Endodermal cell (in vitro differentiated cells): Measurements from ENCODE around the gene RCAN1. TPM values are rescaled to one million over a fixed set of nuclear protein-coding genes. Genes with fewer than 3 reads are reported as not detected.

Source experiments
- DNase-seq: peaks from one replicate; pipeline ENCODE4 v3.0.0-alpha.2; 2017
- H3K27ac ChIP-seq: 2 replicates; pipeline ENCODE4 v1.5.1; 2013; ENCODE audit warnings: mild to moderate bottlenecking, low read depth, low read length, moderate library complexity
- H3K27me3 ChIP-seq: 2 replicates; pipeline ENCODE4 v1.6.1; 2013; ENCODE audit warnings: mild to moderate bottlenecking, low read length, moderate library complexity; ENCODE audit not compliant: insufficient read depth, control insufficient read depth, poor library complexity, severe bottlenecking
- H3K36me3 ChIP-seq: 2 replicates; pipeline ENCODE4 v1.7.0; 2013; ENCODE audit warnings: mild to moderate bottlenecking, low read length, moderate library complexity; ENCODE audit not compliant: control insufficient read depth, insufficient read depth
- H3K4me1 ChIP-seq: one replicate; pipeline ENCODE4 v1.7.0; 2013; ENCODE audit warnings: low read length; ENCODE audit not compliant: control insufficient read depth, insufficient read depth
- H3K4me3 ChIP-seq: 2 replicates; pipeline ENCODE4 v1.5.1; 2013; ENCODE audit warnings: mild to moderate bottlenecking, low read length, moderate library complexity
- H3K9ac ChIP-seq: 2 replicates; pipeline ENCODE4 v1.6.1; 2013; ENCODE audit warnings: mild to moderate bottlenecking, low read length, moderate library complexity; ENCODE audit not compliant: poor library complexity, severe bottlenecking; ENCODE audit errors: extremely low read depth
- H3K9me3 ChIP-seq: 2 replicates; pipeline ENCODE4 v1.6.1; 2013; ENCODE audit warnings: mild to moderate bottlenecking, low read length, moderate library complexity; ENCODE audit not compliant: control insufficient read depth
- H3K27ac Mint-ChIP-seq: 2 replicates; pipeline ENCODE4 v1.8.0; 2020; ENCODE audit warnings: mixed read lengths
- H3K27me3 Mint-ChIP-seq: 2 replicates; pipeline ENCODE4 v1.8.0; 2021; ENCODE audit warnings: mild to moderate bottlenecking, mixed read lengths; ENCODE audit not compliant: insufficient read depth
- H3K36me3 Mint-ChIP-seq: 2 replicates; pipeline ENCODE4 v1.8.0; 2020; ENCODE audit warnings: low read depth, mixed read lengths
- H3K4me1 Mint-ChIP-seq: 2 replicates; pipeline ENCODE4 v1.8.0; 2020; ENCODE audit warnings: mixed read lengths
- H3K4me3 Mint-ChIP-seq: 2 replicates; pipeline ENCODE4 v1.8.0; 2020; ENCODE audit warnings: mild to moderate bottlenecking, moderate library complexity, mixed read lengths
- H3K9me3 Mint-ChIP-seq: 2 replicates; pipeline ENCODE4 v1.8.0; 2020; ENCODE audit warnings: mild to moderate bottlenecking, mixed read lengths
- WGBS, 2 experiments: methylation state at CpG; one replicate each; pipeline versions ENCODE4 v1.1.5 to v1.1.7; 2013; ENCODE audit warnings: missing lambda C conversion rate in 2 of 2, mixed read lengths in 1 of 2; ENCODE audit not compliant: insufficient coverage in 1 of 2, insufficient read length in 1 of 2; 5-methylcytosine and 5-hydroxymethylcytosine counted together
- total RNA-seq, 2 donors: library from RNA; stranded (reverse); fragmentation: NEBNext Ultra II Directional in 1 of 2; extraction: Animal tissue kit (Norgen Biotek cat#: 25700) in 1 of 2; gene quantifications; 2 replicates in 1 of 2; 3 replicates in 1 of 2; pipeline ENCODE4 v1.2.1, GENCODE V29; 2021
- TF ChIP-seq, protein P1 (sequence below): fragments of 200-600 bp; sonication (generic); conservative IDR thresholded peaks from 2 replicates; pipeline ENCODE4 v1.5.0; 2021; ENCODE audit warnings: antibody characterized with exemption, mild to moderate bottlenecking

The RCAN1 gene
- total RNA-seq, 2 donors from 2014 or later: 6.1 to 6.7 TPM

DNA sequence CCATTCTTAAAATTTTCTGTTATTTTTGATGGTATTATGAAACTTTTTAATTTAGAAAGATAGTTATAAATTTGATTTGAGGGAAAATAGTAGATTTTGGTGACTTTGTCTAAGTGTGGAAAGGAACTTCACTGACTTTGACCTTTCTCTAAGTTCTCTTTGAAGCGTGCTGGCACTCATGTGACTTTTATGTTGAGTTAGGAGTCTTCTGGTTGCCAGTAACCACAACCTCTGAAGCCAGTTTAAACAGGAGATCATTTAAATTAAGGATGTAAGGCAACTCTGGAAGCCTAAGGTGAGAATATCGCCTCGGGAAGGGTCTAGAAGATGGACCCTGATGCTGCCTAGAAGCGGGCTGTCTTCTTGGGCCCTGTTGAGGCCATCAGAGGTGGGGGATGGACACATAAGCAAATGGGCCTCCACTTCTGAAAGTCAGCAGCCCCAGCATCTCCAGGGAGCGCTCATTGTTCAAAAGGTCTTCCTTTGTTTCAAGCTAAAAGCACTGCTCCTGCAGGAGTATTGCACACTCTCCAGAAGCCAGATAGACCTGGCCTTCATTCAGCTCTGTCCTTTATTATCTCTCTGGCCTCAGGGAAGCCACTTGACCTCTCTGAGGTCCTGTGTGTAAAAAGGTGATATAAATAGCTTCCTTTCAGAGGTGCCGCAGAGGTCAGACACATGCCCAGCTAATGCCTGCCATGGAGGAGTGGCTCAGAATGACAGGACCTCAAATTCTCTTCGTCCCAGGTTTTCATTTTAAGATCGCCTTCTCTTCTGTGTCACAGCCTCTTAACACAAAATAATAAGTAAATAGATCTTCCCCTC lies 5.1 kb upstream of the RCAN1 start:
- Histone ChIP-seq H3K27ac (no peak overlapping the region), H3K36me3 (no peaks in the 10 kb centered on the region), H3K9ac (no peak overlapping the region), H3K4me3 (no peak overlapping the region), H3K27me3 (peaks cover 37% of the 10 kb centered on the region), H3K9me3 (no peaks in the 10 kb centered on the region), H3K4me1 (no peaks in the 10 kb centered on the region)
- WGBS, 2 experiments: 94 to 98% methylated on average over 5 to 8 of the region's 8 CpGs
- TF ChIP-seq, protein P1, sequence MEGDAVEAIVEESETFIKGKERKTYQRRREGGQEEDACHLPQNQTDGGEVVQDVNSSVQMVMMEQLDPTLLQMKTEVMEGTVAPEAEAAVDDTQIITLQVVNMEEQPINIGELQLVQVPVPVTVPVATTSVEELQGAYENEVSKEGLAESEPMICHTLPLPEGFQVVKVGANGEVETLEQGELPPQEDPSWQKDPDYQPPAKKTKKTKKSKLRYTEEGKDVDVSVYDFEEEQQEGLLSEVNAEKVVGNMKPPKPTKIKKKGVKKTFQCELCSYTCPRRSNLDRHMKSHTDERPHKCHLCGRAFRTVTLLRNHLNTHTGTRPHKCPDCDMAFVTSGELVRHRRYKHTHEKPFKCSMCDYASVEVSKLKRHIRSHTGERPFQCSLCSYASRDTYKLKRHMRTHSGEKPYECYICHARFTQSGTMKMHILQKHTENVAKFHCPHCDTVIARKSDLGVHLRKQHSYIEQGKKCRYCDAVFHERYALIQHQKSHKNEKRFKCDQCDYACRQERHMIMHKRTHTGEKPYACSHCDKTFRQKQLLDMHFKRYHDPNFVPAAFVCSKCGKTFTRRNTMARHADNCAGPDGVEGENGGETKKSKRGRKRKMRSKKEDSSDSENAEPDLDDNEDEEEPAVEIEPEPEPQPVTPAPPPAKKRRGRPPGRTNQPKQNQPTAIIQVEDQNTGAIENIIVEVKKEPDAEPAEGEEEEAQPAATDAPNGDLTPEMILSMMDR: no peak
- H3K27ac Mint-ChIP-seq: no peak overlapping the region
- H3K27me3 Mint-ChIP-seq: peaks cover 40% of the 10 kb centered on the region
- H3K4me3 Mint-ChIP-seq: no peak overlapping the region
- peak; percentile 13 for DNase-seq
- peaks cover 2% of the 10 kb centered on the region for H3K4me1 Mint-ChIP-seq
- H3K36me3 Mint-ChIP-seq: no peaks in the 10 kb centered on the region
- no peaks in the 10 kb centered on the region for H3K9me3 Mint-ChIP-seq

DNA sequence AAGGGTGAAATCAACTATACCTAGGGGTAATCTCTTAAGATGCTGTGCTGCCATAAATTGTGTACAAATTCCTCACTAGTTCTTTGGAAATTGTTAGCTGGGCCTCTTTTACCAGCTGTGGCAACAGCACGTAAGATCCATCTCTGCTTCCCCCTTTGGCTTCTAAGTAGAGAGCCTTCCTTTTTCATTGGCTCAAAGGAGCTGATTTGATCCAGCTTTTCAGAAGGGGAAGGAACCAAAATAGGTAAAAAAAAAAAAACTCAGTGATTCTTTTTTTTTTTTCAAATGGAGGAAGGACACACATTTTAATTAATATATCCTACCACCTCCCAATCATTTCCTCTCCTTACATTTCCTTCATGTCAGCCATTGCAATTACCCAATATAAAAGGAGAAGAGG lies 4.0 kb upstream of the RCAN1 start:
- Histone ChIP-seq H3K36me3 (no peaks in the 10 kb centered on the region), H3K27me3 (peaks cover 42% of the 10 kb centered on the region), H3K4me3 (no peak overlapping the region), H3K4me1 (no peaks in the 10 kb centered on the region), H3K27ac (no peak overlapping the region), H3K9me3 (no peaks in the 10 kb centered on the region), H3K9ac (no peak overlapping the region)
- Mint-ChIP-seq H3K36me3 (no peaks in the 10 kb centered on the region), H3K4me1 (peaks cover 5% of the 10 kb centered on the region), H3K9me3 (no peaks in the 10 kb centered on the region), H3K27me3 (peaks cover 44% of the 10 kb centered on the region), H3K4me3 (no peak overlapping the region), H3K27ac (no peak overlapping the region)
- 92 to 100% methylated on average over 1 of the region's 1 CpG for WGBS, 2 experiments
- DNase-seq: no peak
- TF ChIP-seq, protein P1: no peak

DNA sequence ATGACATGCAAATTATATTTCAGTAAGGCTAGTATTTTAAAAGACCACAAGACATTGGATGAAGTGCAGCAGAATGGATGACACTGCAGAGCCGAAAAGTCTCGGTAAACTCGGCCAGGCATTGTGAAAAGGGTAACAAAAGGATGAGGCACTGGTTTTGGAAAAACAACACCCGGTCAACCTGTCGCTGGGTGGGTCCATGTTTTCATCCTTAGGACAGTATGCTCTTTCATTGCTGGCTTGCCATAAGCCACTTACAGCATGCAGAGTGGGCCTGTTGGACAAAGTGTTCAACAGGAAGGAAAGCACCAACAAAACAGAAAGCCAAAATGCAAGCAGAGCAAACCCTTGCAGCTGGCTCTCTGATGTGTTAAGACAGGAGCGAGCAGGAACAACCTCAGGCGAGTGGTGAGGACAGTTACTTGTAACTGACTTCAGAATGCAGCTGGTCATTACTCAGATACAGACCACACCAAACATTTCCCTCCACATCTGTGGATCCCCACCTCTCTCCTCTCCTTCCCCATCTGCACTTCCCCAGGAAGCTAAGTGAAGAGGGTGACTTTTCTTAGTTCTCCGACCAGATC lies 2.9 kb upstream of the RCAN1 start:
- H3K9me3 Mint-ChIP-seq: no peaks in the 10 kb centered on the region
- peaks cover 51% of the 10 kb centered on the region for H3K27me3 Mint-ChIP-seq
- no peak for DNase-seq
- H3K4me3 Mint-ChIP-seq: no peak overlapping the region
- Histone ChIP-seq H3K27ac (no peak overlapping the region), H3K4me1 (no peaks in the 10 kb centered on the region), H3K9ac (no peak overlapping the region), H3K36me3 (no peaks in the 10 kb centered on the region), H3K9me3 (no peaks in the 10 kb centered on the region), H3K27me3 (peaks cover 48% of the 10 kb centered on the region), H3K4me3 (no peak overlapping the region)
- 83 to 84% methylated on average over 8 of the region's 8 CpGs for WGBS, 2 experiments
- H3K36me3 Mint-ChIP-seq: no peaks in the 10 kb centered on the region
- H3K4me1 Mint-ChIP-seq: peaks cover 8% of the 10 kb centered on the region
- TF ChIP-seq, protein P1: no peak
- no peak overlapping the region for H3K27ac Mint-ChIP-seq
